ENCODE measurements around the gene C1orf50. TPM values are rescaled to one million over a fixed set of nuclear protein-coding genes. Genes with fewer than 3 reads are reported as not detected.

Gene C1orf50
- total RNA-seq, 8 experiments from 2014 or later = 4.8 to 14.4 (median 10.5) TPM

DNA sequence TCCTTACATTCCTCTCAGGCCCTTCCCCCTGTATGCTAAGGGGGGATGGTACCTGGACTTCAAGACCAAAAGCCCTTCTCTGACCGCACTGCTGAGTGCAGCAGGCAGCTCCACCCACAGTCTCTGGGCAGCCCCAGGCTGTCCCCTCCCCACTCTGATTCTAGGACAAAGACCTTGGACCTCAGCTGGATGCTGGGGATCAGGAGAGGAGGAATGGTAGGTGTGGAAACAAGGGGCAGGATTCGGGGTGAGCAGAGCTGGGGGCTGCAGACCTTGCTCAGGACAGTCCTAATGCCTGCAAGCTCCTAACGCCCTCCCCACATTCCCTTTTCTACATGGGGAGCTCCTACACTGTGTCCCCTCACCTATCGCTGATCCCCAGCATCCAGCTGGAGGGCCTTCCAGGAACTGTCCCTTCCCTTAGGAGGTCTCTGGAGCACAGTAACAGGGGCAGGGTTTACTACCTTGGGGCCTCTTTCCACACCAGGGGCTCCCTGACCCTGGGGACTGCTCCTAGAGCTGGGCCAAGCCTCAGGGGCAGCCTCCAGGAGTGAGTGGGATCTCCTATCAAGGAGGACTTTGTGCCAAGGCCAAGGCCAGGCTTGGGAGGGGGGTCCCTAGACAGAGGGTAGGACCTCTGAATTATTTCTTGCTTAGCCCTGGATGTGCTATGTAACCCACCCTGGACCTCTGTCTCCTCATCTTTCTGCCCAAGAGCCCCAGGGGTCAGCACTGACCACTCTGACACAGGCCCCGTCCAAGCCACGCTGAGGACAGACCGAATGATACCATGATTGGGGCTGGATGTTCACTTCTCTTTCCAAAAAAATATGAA lies 32.6 kb upstream of the C1orf50 start:
- in situ Hi-C loops (cut with MboI; ENCODE audit: low pct_unique_long_range_greater_than_20kb in 2 of 9, low sequenced_read_pairs in 9 of 9, unreplicated experiment in 9 of 9) = loop anchor here in 2 of 9 experiments (25.0 kb wide), 2 partner anchors 147 to 397 kb away; partner anchors contain the start of gene FOXJ3 (in 1 of the 2)
- no peak overlapping the region for H3K27ac ChIP-seq
- H3K4me3 ChIP-seq = no peak overlapping the region
- WGBS, 10 experiments = 66 to 100% (median 85%) methylated on average over 2 to 3 of the region's 7 CpGs; no CpG with 5 or more reads in 4 of the 10 experiments
- peak in 2 of 8 experiments; percentile 7 to 26 for ATAC-seq (replicated peaks in 6 of 8)
- no peaks in the 10 kb centered on the region for H3K4me1 ChIP-seq (replicated peaks in 1 of 2)

DNA sequence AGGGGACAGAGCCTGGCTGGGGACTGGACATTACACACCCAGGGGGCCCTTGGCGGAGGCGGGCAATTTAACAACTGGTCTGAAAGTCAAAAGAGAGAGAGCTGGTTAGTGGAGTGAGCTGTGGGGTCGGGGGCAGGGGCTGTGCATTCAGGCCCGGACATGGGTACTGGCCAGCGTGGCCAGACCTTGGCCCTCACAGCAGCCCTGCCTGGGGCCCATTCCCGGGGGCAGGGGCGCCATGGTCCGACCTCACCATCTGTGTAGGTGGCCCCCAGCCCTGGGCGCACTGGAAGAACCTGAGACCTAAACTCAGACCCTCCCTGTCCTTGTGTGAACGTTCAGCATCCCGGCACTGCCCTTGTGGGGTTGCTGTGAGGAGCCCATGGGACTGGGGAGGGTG lies 32.0 kb upstream of the C1orf50 start:
- in situ Hi-C loops (cut with MboI; ENCODE audit: low pct_unique_long_range_greater_than_20kb in 2 of 9, low sequenced_read_pairs in 9 of 9, unreplicated experiment in 9 of 9) = loop anchor here in 2 of 9 experiments (25.0 kb wide), 2 partner anchors 148 to 398 kb away; partner anchors contain the start of gene FOXJ3 (in 1 of the 2)
- 40 to 100% methylated on average over 1 of the region's 11 CpGs; no CpG with 5 or more reads in 8 of the 10 experiments for WGBS, 10 experiments

DNA sequence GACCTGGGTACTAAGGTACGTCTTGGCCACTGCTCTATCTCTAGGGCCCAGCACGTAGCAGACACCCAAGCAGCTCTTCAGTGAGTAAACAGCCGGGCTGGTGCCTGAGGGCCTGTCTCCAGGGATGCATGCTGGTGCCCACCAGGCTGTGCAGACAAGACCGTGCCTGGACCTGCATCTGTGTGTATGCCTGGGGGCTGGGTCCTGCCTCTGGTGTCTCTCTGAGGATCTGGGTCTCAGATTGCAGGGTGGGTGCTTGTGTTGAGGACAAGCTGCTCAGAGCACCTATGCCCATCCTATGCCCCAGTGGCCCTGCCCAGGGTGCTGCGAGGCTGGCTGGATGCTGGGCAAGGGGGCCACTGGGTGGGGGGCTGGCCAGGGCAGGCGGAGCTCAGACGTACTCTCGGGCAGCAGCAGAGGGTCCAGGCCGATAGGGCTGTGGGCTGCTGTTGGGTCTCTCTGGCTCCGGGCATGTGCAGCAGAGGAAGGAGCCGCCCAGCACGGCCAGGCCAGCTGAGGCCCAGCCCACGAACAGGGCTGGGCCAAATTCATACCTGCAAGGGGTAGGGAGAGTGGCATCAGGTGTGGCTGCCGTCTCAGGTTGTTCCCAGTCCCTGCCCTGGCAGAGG lies 31.5 kb upstream of the C1orf50 start:
- no peak overlapping the region for H3K27ac ChIP-seq
- H3K4me1 ChIP-seq (replicated peaks in 1 of 2) = peaks cover 9 to 10% of the 10 kb centered on the region in 2 donors
- peak in 1 of 8 experiments; percentile 48 for ATAC-seq (replicated peaks in 6 of 8)
- no peak overlapping the region for H3K4me3 ChIP-seq
- WGBS, 10 experiments = 70 to 80% (median 79%) methylated on average over 1 to 5 of the region's 14 CpGs; no CpG with 5 or more reads in 7 of the 10 experiments
- in situ Hi-C loops (cut with MboI; ENCODE audit: low pct_unique_long_range_greater_than_20kb in 2 of 9, low sequenced_read_pairs in 9 of 9, unreplicated experiment in 9 of 9) = loop anchor here in 2 of 9 experiments (25.0 kb wide), 2 partner anchors 148 to 398 kb away; partner anchors contain the start of gene FOXJ3 (in 1 of the 2)

More for the DNA sequence above, 32.0 kb upstream of the C1orf50 start:
- no peak overlapping the region for H3K4me3 ChIP-seq
- ATAC-seq (replicated peaks in 6 of 8) = peak in 1 of 8 experiments; percentile 8
- H3K4me1 ChIP-seq (replicated peaks in 1 of 2) = peaks cover 3 to 5% of the 10 kb centered on the region in 2 donors
- H3K27ac ChIP-seq = no peak overlapping the region

DNA sequence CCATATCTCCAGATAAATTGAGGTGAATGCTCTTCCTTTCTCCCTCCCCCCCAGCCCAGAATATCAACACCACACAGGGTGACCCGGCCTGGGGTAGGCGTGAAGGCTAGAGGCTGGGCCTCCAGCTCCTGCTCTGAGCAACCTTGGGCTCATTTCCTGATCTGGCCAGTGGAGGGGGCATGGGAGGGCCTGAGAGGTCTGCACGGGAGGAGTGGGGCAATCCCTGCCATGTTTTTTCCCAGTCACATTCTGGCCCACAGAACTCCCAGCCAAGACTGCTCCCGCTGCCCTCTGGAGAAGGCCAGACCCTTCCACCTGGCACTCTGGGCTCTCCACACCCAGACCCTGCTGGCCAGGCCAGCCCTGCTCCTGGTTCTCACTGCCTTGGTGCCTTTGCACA lies 30.9 kb upstream of the C1orf50 start:
- 17 to 67% methylated on average over 1 to 4 of the region's 4 CpGs; no CpG with 5 or more reads in 8 of the 10 experiments for WGBS, 10 experiments
- in situ Hi-C loops (cut with MboI; ENCODE audit: low pct_unique_long_range_greater_than_20kb in 2 of 9, low sequenced_read_pairs in 9 of 9, unreplicated experiment in 9 of 9) = loop anchor here in 2 of 9 experiments (25.0 kb wide), 2 partner anchors 149 to 399 kb away; partner anchors contain the start of gene FOXJ3 (in 1 of the 2)
- peaks cover 14 to 15% of the 10 kb centered on the region in 2 donors for H3K4me1 ChIP-seq (replicated peaks in 1 of 2)
- no peak overlapping the region for H3K4me3 ChIP-seq
- peak in 4 of 8 experiments; percentile 7 to 94 (median 81) for ATAC-seq (replicated peaks in 6 of 8)
- no peak overlapping the region for H3K27ac ChIP-seq

DNA sequence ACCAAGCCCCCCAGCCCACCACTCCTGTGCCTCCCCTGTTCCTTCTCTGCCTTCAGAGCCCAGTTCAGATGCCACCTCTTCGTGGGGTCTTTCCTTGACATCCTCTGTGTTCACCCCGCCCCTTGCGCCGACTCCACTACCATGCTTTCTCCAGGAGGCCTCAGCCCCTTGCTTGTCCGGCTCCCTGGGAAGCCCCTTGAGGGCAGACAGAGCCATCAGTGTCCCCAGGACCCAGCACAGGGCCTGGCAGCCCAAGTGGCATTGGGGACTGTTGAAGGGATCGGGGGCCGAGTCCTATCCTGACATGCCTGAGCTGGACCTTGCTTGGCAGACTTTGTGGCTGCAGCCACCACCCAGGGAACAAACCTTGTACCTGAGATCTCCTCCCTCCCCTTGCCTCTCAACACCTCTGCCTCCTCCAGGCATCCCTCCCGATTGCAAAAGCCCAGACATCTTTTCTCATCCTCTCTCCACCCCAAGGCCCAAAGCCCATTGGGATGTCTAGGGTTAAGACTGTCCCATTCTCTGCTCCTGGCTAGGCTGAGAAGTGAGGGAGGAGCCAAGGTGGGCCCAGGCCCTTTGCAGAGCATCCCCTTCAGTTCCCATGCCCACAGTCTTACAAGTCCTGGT lies 30.4 kb upstream of the C1orf50 start:
- Histone ChIP-seq H3K27ac (no peak overlapping the region), H3K4me3 (no peak overlapping the region), H3K4me1 (replicated peaks in 1 of 2) (peaks cover 15 to 16% of the 10 kb centered on the region in 2 donors)
- WGBS, 10 experiments = 50 to 100% (median 100%) methylated on average over 1 to 2 of the region's 8 CpGs; no CpG with 5 or more reads in 7 of the 10 experiments
- ATAC-seq (replicated peaks in 6 of 8) = no peak
- in situ Hi-C loops (cut with MboI; ENCODE audit: low pct_unique_long_range_greater_than_20kb in 2 of 9, low sequenced_read_pairs in 9 of 9, unreplicated experiment in 9 of 9) = loop anchor here in 2 of 9 experiments (25.0 kb wide), 2 partner anchors 149 to 399 kb away; partner anchors contain the start of gene FOXJ3 (in 1 of the 2)

DNA sequence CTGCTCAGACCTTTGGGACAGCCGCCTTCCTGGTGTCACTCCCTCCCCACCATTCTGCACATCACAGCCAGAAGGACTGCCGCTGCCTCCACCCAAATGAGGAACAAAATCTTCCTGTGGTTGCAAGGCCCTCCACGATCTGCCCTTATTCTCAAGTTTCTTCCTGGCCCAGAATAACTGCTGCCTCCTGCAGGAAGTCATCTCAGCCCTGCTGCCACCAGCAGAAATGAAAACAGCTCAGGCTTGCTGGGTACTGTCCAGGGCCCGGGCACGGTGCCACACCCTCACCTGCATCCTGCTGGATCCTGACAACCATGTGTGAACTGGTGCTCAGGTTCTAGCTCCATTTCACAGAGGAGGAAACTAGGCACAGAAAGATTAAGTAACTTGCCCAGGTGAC lies 29.8 kb upstream of the C1orf50 start:
- 40 to 85% (median 71%) methylated on average over 1 to 4 of the region's 5 CpGs; no CpG with 5 or more reads in 4 of the 10 experiments for WGBS, 10 experiments
- in situ Hi-C loops (cut with MboI; ENCODE audit: low pct_unique_long_range_greater_than_20kb in 2 of 9, low sequenced_read_pairs in 9 of 9, unreplicated experiment in 9 of 9) = loop anchor here in 2 of 9 experiments (25.0 kb wide), 2 partner anchors 150 to 400 kb away; partner anchors contain the start of gene FOXJ3 (in 1 of the 2)
- peaks cover 15 to 16% of the 10 kb centered on the region in 2 donors for H3K4me1 ChIP-seq (replicated peaks in 1 of 2)

DNA sequence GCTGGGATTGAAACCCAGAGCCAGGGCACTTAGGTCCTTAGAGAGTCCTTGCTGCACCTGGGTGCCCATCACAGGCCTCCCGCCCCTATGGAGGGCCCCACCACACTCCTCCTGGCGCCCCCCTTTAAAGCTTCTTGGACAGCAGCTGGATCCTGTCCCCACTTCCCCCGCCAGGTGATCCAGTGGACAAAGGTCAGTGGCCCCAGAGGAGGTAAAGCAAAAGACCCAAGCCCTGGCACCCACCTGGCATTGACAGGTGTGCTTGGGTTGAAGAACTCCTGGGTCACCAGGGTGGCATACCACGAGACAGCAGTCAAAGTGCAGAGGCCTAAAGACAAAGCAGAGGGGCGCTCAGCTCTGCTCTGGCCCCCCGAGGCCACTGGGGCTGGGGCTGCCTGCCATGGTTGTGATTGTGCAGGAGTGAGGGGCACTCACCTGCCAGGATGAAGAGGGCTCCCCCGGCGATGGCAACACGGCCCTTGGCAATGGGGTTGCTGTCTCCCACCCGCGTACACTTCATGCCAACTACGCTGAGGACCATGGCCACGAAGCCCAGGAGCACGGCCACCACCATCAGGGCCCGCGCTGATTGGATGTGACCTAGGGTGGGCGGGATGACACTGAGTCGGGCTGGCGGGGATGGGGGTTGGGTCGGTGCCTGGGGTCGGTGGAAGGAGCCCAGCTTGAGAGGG lies 28.9 kb upstream of the C1orf50 start:
- Histone ChIP-seq H3K4me1 (replicated peaks in 1 of 2) (peaks cover 15 to 16% of the 10 kb centered on the region in 2 donors), H3K27ac (no peak overlapping the region), H3K4me3 (no peak overlapping the region)
- WGBS, 10 experiments = 40 to 94% (median 79%) methylated on average over 1 to 13 of the region's 21 CpGs; no CpG with 5 or more reads in 6 of the 10 experiments
- in situ Hi-C loops (cut with MboI; ENCODE audit: low pct_unique_long_range_greater_than_20kb in 2 of 9, low sequenced_read_pairs in 9 of 9, unreplicated experiment in 9 of 9) = loop anchor here in 2 of 9 experiments (25.0 kb wide), 2 partner anchors 151 to 401 kb away; partner anchors contain the start of gene FOXJ3 (in 1 of the 2)
- no peak for ATAC-seq (replicated peaks in 6 of 8)

More for the DNA sequence above, 29.8 kb upstream of the C1orf50 start:
- no peak overlapping the region for H3K4me3 ChIP-seq
- ATAC-seq (replicated peaks in 6 of 8) = no peak
- H3K27ac ChIP-seq = no peak overlapping the region

DNA sequence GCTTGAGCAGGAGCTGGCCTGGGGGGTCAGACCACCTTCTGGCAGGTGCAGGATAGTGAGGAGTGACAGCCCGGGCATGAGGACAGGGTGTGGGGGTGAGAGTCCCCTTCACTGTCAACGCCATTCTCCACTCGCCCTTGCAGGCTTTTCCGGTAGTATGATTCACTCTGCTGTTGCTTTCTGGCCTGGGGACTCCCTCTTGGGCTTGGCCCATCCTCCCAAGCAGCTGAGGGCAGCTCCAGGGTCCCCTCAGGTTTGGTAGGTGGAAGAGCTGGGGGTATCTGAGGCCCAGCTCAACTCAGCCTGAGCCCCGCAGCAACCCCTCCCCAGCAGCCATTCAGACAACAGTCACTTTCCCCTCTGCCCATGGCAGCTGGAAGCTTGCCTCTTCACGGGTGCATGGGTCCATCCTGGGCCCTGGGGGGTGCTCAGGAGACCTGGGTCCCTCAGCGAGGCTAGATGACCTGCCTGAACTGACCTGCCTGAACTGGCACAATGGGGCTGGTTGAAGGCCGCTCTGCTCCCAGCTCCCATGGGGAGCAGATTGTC lies 28.3 kb upstream of the C1orf50 start:
- in situ Hi-C loops (cut with MboI; ENCODE audit: low pct_unique_long_range_greater_than_20kb in 2 of 9, low sequenced_read_pairs in 9 of 9, unreplicated experiment in 9 of 9) = loop anchor here in 2 of 9 experiments (25.0 kb wide), 2 partner anchors 151 to 401 kb away; partner anchors contain the start of gene FOXJ3 (in 1 of the 2)
- no peak overlapping the region for H3K27ac ChIP-seq
- ATAC-seq (replicated peaks in 6 of 8) = no peak
- no peak overlapping the region for H3K4me3 ChIP-seq
- WGBS, 10 experiments = 62 to 100% (median 83%) methylated on average over 1 to 3 of the region's 8 CpGs; no CpG with 5 or more reads in 7 of the 10 experiments
- H3K4me1 ChIP-seq (replicated peaks in 1 of 2) = peaks cover 15 to 16% of the 10 kb centered on the region in 2 donors

DNA sequence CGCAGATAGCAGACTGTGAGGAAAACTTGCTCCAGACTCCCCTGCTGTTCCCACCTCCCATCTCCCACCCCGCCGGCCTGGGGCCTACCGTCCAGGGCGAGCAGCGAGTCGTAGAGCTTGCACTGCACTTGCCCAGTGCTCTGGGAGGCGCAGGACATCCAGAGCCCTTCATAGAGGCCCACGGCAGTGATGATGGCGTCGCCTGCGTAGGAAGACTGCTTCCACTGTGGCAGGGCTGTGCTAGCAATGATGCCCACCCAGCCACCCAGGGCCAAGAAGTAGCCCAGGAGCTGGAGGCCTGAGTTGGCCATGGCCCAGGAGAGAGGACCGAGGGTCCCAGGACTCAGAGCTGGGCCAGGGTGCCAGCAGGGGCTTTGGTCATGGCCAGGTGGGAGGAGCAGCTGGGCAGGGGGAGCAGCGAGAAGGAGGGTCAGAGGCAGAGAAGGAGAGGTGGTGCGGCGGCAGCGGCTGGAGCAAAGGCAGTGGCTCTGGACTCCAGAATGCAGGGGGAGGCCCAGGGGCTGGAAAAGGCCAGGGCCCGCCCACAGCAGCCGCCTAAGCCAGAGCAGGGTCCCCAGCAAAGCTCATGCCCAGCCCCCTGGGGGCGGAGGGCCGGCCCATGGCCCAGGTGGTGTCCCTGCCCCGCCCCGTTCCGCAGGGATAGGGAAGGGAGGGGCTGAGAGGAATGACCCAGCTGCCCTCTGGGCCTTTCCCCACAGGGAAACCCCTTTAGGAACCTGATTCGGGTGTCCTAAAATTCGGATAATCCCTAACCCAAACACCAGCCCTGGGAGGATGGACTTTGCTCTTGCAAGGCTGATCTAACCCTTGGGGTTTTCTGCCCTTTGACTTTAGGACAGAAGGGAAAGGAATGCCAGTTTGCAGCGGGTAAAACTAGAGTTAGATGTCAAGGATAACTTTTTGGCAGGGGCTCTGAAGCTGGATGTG lies 27.0 kb upstream of the C1orf50 start, which contains the start of gene CLDN19:
TSS of gene CLDN19 (minus strand) at position 484 of the 948 bp plus-strand sequence. CDS start at position 311, 173 bp downstream.
- peak in 6 of 8 experiments; percentile 7 to 77 (median 44) for ATAC-seq (replicated peaks in 6 of 8)
- WGBS, 10 experiments = 27 to 78% (median 53%) methylated on average over 3 to 8 of the region's 27 CpGs; no CpG with 5 or more reads in 6 of the 10 experiments
- H3K4me3 ChIP-seq = no peak within 1 kb of the TSS
- peaks cover 15 to 16% of the 10 kb centered on the region in 2 donors for H3K4me1 ChIP-seq (replicated peaks in 1 of 2)
- in situ Hi-C loops (cut with MboI; ENCODE audit: low pct_unique_long_range_greater_than_20kb in 2 of 9, low sequenced_read_pairs in 9 of 9, unreplicated experiment in 9 of 9) = loop anchor here in 2 of 9 experiments (25.0 kb wide), 2 partner anchors 153 to 403 kb away; partner anchors contain the start of gene FOXJ3 (in 1 of the 2)
- no peak within 1 kb of the TSS for H3K27ac ChIP-seq

DNA sequence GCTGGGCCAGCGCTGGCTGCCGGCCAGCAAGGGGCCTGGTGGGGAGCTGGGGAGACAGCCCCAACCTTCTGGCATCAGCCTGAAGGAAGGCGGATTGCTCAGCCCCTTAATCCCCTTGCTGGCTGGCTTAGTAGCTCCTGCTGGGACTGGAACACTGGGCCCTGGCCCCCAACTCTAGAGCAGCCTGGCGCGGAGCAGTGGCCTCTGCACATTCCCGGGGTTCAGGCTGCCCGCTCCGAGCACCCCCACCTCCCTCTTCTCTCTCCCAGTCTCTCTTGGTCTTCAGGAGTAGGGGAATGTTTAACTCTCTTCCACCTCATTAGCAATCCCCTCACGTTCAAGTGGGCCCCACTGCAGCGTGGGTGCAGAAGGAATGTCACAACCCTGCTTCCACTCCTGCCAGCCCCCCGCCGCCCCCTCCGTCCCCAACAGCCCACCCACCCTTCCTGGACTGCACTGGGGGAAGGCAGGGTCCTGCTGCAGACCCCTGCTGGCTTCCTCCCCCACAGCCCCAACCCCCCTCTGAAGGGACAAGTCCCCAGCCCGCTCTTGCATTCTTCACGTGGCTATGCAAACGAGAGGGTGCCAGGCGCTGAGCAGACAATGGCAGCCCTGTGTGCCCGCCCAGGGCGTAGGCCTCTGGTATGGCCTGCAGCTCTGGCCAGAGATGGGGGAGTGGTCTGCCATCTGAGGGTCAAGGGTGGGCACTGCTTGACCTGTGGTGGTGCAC lies 26.0 kb upstream of the C1orf50 start:
- no peak overlapping the region for H3K4me3 ChIP-seq
- in situ Hi-C loops (cut with MboI; ENCODE audit: low pct_unique_long_range_greater_than_20kb in 2 of 9, low sequenced_read_pairs in 9 of 9, unreplicated experiment in 9 of 9) = loop anchor here in 2 of 9 experiments (25.0 kb wide), 2 partner anchors 154 to 404 kb away; partner anchors contain the start of gene FOXJ3 (in 1 of the 2)
- H3K27ac ChIP-seq = no peak overlapping the region
- peak in 5 of 8 experiments; percentile 42 to 80 (median 63) for ATAC-seq (replicated peaks in 6 of 8)
- peaks cover 15 to 16% of the 10 kb centered on the region in 2 donors for H3K4me1 ChIP-seq (replicated peaks in 1 of 2)
- WGBS, 10 experiments = 60 to 82% (median 70%) methylated on average over 1 to 9 of the region's 19 CpGs; no CpG with 5 or more reads in 4 of the 10 experiments

All from motor neuron (in vitro differentiated cells).